A549 (cell line): ENCODE results near the gene DOP1B.

Source experiments
- EP300 ChIP-seq, 2 experiments: fragments of >200 bp; sonication (Bioruptor Twin); formaldehyde crosslinking; IDR thresholded peaks; 2 replicates in 1 of 2; 3 replicates in 1 of 2; pipeline ENCODE4 v1.6.1; 2016 to 2017
- JUN ChIP-seq, 2 experiments: fragments of >200 bp; sonication (Bioruptor Twin); formaldehyde crosslinking; IDR thresholded peaks; 2 replicates in 1 of 2; 3 replicates in 1 of 2; pipeline ENCODE4 v1.6.1; 2016 to 2017
- KDM1A ChIP-seq: fragments of 200-600 bp; sonication (generic); IDR thresholded peaks from 2 replicates; pipeline ENCODE4 v1.6.1; 2016; ENCODE audit warnings: low read depth, mild to moderate bottlenecking

- TF ChIP-seq KDM1A (no peak), EP300 (IDR thresholded peaks at IDR 0.05) (no peak), JUN (IDR thresholded peaks at IDR 0.05) (no peak)
Observed at GRCh38 chr21:36126208-36126565, 30.4 kb upstream of the DOP1B start.
